ENCODE results near the gene TNFRSF18. TPM values are rescaled to one million over a fixed set of nuclear protein-coding genes. Genes with fewer than 3 reads are reported as not detected.

The TNFRSF18 gene
- total RNA-seq, 2 donors from 2014 or later = 3.1 to 3.5 TPM

- H3K27ac ChIP-seq = no peak overlapping the region
- H3K9me3 ChIP-seq = no peaks in the 10 kb centered on the region
- intact Hi-C loops (cut with DNase I) = no loop called here
- no peak for TF ChIP-seq CTCF (IDR thresholded peaks at IDR 0.05)
- no peak for TF ChIP-seq POLR2A (IDR thresholded peaks at IDR 0.05)
- TF ChIP-seq POLR2AphosphoS5 (IDR thresholded peaks at IDR 0.05) = no peak
- peak overlapping the region; percentile 12 to 16 for H3K4me3 ChIP-seq
- H3K36me3 ChIP-seq = peaks cover 0 to 10% of the 10 kb centered on the region in 2 donors
- 51% methylated on average over 11 of the region's 24 CpGs for WGBS
- H3K27me3 ChIP-seq (replicated peaks; ENCODE audit: insufficient read depth) = no peaks in the 10 kb centered on the region
- DNase-seq (ENCODE audit: low spot score) = no peak
- H3K4me1 ChIP-seq (replicated peaks) = no peaks in the 10 kb centered on the region
Observed at GRCh38 chr1:1212780-1213344, 6.5 kb upstream of the TNFRSF18 start.

GRCh38 chr1:1211541-1212441 is 5.4 kb upstream of the TNFRSF18 start:
- DNase-seq (ENCODE audit: low spot score) = no peak
- no peaks in the 10 kb centered on the region for H3K27me3 ChIP-seq (replicated peaks; ENCODE audit: insufficient read depth)
- no peak overlapping the region for H3K27ac ChIP-seq
- TF ChIP-seq POLR2A (IDR thresholded peaks at IDR 0.05) (no peak), POLR2AphosphoS5 (IDR thresholded peaks at IDR 0.05) (no peak), CTCF (IDR thresholded peaks at IDR 0.05) (no peak)
- no peaks in the 10 kb centered on the region for H3K9me3 ChIP-seq
- H3K4me1 ChIP-seq (replicated peaks) = no peaks in the 10 kb centered on the region
- intact Hi-C loops (cut with DNase I) = no loop called here
- peaks cover 0 to under 1% of the 10 kb centered on the region in 2 donors for H3K36me3 ChIP-seq
- WGBS = 91% methylated on average over 27 of the region's 28 CpGs
- peak overlapping the region in 1 of 2 donors; percentile 16 for H3K4me3 ChIP-seq

GRCh38 chr1:1210726-1211540 is 4.5 kb upstream of the TNFRSF18 start:
- no peak for DNase-seq (ENCODE audit: low spot score)
- intact Hi-C loops (cut with DNase I) = no loop called here
- no peaks in the 10 kb centered on the region for H3K27me3 ChIP-seq (replicated peaks; ENCODE audit: insufficient read depth)
- TF ChIP-seq CTCF (IDR thresholded peaks at IDR 0.05) (no peak), POLR2A (IDR thresholded peaks at IDR 0.05) (no peak), POLR2AphosphoS5 (IDR thresholded peaks at IDR 0.05) (no peak)
- no peak overlapping the region for H3K4me3 ChIP-seq
- H3K27ac ChIP-seq = no peak overlapping the region
- H3K4me1 ChIP-seq (replicated peaks) = peaks cover 4% of the 10 kb centered on the region
- 93% methylated on average over 31 of the region's 31 CpGs for WGBS
- H3K9me3 ChIP-seq = no peaks in the 10 kb centered on the region
- no peaks in the 10 kb centered on the region for H3K36me3 ChIP-seq

GRCh38 chr1:1208713-1209433 is 2.5 kb upstream of the TNFRSF18 start:
- TF ChIP-seq POLR2AphosphoS5 (IDR thresholded peaks at IDR 0.05) = no peak
- no peak for TF ChIP-seq CTCF (IDR thresholded peaks at IDR 0.05)
- TF ChIP-seq POLR2A (IDR thresholded peaks at IDR 0.05) = no peak
- H3K27ac ChIP-seq = no peak overlapping the region
- no peaks in the 10 kb centered on the region for H3K36me3 ChIP-seq
- no peak overlapping the region for H3K4me3 ChIP-seq
- no peak for DNase-seq (ENCODE audit: low spot score)
- WGBS = 52% methylated on average over 34 of the region's 38 CpGs
- H3K4me1 ChIP-seq (replicated peaks) = peaks cover 4% of the 10 kb centered on the region
- H3K9me3 ChIP-seq = no peaks in the 10 kb centered on the region
- H3K27me3 ChIP-seq (replicated peaks; ENCODE audit: insufficient read depth) = no peaks in the 10 kb centered on the region
- intact Hi-C loops (cut with DNase I) = no loop called here

Measured in prostate gland (tissue), 2 donors.